Measurements from ENCODE around the gene DPP6. TPM values are rescaled to one million over a fixed set of nuclear protein-coding genes. Genes with fewer than 3 reads are reported as not detected.

The DPP6 gene
- total RNA-seq, 4 donors from 2014 or later: 0.60 to 1.7 (median 1.6) TPM; not detected in 1

DNA sequence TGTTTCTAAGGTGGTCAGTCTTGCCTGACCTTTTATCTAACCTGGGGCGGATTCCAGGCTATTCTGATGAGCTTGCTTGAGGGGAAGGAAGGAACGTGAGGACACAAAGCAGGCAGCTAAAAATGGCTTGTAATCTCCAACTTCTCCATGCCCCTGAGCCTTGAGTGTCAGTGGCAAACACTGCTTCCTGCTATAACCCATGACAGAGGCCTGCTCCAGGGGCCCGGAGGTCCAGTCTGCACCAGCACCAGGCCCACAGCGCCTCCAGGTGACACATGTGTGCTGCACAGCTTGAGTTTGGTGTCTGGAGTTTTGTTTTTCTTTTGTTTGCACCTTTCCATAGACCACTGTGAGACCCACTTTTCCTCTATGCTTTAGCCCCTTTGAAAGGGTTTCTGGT lies 742.8 kb downstream of the DPP6 start:
- no peaks in the 10 kb centered on the region for H3K27me3 ChIP-seq
- no peak overlapping the region for H3K27ac ChIP-seq
- no peaks in the 10 kb centered on the region for H3K9me3 ChIP-seq
- no peaks in the 10 kb centered on the region for H3K36me3 ChIP-seq
- WGBS, 2 donors: 54 to 67% methylated on average over 4 of the region's 4 CpGs
- DNase-seq (ENCODE audit: low spot score in 2 of 2): no peak
- TF ChIP-seq, protein P1, sequence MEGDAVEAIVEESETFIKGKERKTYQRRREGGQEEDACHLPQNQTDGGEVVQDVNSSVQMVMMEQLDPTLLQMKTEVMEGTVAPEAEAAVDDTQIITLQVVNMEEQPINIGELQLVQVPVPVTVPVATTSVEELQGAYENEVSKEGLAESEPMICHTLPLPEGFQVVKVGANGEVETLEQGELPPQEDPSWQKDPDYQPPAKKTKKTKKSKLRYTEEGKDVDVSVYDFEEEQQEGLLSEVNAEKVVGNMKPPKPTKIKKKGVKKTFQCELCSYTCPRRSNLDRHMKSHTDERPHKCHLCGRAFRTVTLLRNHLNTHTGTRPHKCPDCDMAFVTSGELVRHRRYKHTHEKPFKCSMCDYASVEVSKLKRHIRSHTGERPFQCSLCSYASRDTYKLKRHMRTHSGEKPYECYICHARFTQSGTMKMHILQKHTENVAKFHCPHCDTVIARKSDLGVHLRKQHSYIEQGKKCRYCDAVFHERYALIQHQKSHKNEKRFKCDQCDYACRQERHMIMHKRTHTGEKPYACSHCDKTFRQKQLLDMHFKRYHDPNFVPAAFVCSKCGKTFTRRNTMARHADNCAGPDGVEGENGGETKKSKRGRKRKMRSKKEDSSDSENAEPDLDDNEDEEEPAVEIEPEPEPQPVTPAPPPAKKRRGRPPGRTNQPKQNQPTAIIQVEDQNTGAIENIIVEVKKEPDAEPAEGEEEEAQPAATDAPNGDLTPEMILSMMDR (IDR thresholded peaks at IDR 0.05): no peak
- TF ChIP-seq EP300 (IDR thresholded peaks at IDR 0.05) (no peak), POLR2A (IDR thresholded peaks at IDR 0.05) (no peak)
- no peaks in the 10 kb centered on the region for H3K4me1 ChIP-seq
- H3K4me3 ChIP-seq: no peak overlapping the region

DNA sequence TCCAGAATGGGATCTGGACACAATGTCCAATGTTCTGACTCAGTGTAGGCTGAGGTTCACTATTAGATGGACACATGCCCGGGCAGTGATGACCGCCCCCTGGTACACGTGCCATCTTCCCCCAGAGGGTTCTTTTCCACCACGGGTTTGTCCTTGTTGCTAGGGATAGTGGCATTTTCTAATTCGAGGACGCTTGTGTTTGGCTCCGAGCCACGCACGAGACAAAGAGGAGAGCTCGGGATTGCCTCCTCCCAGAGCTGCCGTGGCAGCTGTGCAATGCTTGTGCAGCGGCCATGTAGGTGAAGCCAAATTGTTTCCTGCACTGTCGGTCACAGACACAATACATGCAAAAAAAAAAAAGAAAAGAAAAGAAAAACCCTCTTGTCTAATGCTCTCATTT lies 743.2 kb downstream of the DPP6 start:
- H3K4me1 ChIP-seq: no peaks in the 10 kb centered on the region
- TF ChIP-seq EP300 (IDR thresholded peaks at IDR 0.05) (no peak), POLR2A (IDR thresholded peaks at IDR 0.05) (no peak)
- TF ChIP-seq, protein P1 (IDR thresholded peaks at IDR 0.05): no peak
- no peaks in the 10 kb centered on the region for H3K27me3 ChIP-seq
- DNase-seq (ENCODE audit: low spot score in 2 of 2): no peak
- no peaks in the 10 kb centered on the region for H3K9me3 ChIP-seq
- H3K27ac ChIP-seq: no peak overlapping the region
- no peaks in the 10 kb centered on the region for H3K36me3 ChIP-seq
- WGBS, 2 donors: 80% methylated on average over 13 of the region's 13 CpGs
- no peak overlapping the region for H3K4me3 ChIP-seq

DNA sequence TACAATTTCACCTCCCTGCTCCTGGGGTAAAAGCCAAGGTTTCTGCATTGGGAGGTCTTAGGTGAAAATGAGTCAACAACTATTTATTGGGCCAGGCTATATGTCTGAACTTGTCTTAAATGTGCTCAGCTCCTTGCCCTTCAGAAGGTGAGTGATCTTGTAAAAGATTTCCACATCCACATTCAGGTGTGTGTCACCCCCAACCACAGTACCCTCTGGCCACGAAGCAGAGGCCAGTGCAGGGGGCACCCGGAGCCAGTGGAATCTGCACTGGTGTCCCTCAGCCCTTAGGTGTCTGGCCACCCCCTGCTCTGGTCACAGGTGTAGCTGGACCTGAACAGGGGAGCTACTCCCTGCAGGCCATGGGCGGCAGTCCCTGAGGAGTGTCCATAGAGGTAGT lies 752.3 kb downstream of the DPP6 start:
- 81 to 87% methylated on average over 3 of the region's 3 CpGs for WGBS, 2 donors
- no peak for DNase-seq (ENCODE audit: low spot score in 2 of 2)

DNA sequence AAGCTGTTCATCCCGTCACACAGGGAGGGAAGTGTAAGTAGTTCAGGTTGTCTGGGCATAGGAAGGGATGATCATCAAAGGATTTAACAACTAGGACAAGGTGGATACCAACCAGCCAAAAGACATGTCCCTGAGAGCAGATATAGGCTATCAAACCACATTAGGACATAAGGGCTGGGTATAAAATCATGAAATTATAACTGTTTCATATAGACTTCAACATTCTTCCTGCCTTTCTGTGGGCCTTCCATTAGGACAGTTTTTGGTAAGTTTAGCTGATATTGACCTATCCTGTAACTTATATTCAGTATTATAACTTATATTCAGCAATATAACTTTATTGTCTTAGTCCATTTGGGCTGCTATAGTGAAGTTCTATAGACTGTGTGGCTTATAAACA lies 759.8 kb downstream of the DPP6 start:
- DNase-seq (ENCODE audit: low spot score in 2 of 2): no peak
- Histone ChIP-seq H3K4me3 (no peak overlapping the region), H3K9me3 (peaks cover 0 to 28% (median 2%) of the 10 kb centered on the region in 4 donors), H3K36me3 (no peaks in the 10 kb centered on the region), H3K4me1 (no peaks in the 10 kb centered on the region), H3K27ac (no peak overlapping the region), H3K27me3 (no peaks in the 10 kb centered on the region)
- TF ChIP-seq POLR2A (IDR thresholded peaks at IDR 0.05) (no peak), EP300 (IDR thresholded peaks at IDR 0.05) (no peak)
- TF ChIP-seq, protein P1 (IDR thresholded peaks at IDR 0.05): no peak
- WGBS, 2 donors: 71 to 88% methylated on average over 1 of the region's 1 CpG

More for the DNA sequence above, 752.3 kb downstream of the DPP6 start:
- Histone ChIP-seq H3K9me3 (peaks cover 0 to 17% (median 0%) of the 10 kb centered on the region in 4 donors), H3K4me1 (no peaks in the 10 kb centered on the region), H3K27ac (no peak overlapping the region), H3K4me3 (no peak overlapping the region), H3K27me3 (no peaks in the 10 kb centered on the region), H3K36me3 (no peaks in the 10 kb centered on the region)
- TF ChIP-seq, protein P1 (IDR thresholded peaks at IDR 0.05): no peak
- no peak for TF ChIP-seq EP300 (IDR thresholded peaks at IDR 0.05)
- TF ChIP-seq POLR2A (IDR thresholded peaks at IDR 0.05): no peak

DNA sequence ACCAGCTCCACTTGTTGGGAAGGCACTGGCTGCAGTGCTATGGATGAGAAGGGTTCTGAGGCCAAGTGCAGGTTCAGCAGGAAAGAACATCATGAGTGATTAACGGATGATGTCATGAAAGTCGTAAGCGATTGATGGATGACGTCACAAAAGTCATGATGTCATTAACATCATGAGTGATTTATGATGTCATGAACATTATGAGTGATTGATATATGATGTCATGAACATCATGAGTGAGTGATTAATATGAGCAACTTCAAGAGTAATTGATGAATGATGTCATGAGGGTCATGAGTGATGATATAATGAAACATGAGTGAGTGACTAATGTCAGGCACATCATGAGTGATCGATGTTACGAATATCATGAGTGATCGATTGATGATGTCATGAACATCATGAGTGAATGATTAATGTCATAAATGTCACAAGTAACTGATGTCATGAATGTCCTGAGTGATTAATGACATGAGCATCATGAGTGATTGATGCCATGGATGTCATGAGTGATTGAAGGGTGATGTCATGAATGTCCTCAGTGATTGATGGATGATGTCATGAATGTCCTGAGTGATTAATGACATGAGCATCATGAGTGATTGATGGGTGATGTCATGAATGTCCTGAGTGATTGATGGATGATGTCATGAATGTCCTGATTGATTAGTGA lies 765.2 kb downstream of the DPP6 start:
- no peaks in the 10 kb centered on the region for H3K36me3 ChIP-seq
- H3K4me3 ChIP-seq: no peak overlapping the region
- no peak for DNase-seq (ENCODE audit: low spot score in 2 of 2)
- H3K27ac ChIP-seq: no peak overlapping the region
- peaks cover 0 to 12% (median under 1%) of the 10 kb centered on the region in 4 donors for H3K9me3 ChIP-seq
- no peaks in the 10 kb centered on the region for H3K4me1 ChIP-seq
- WGBS, 2 donors: 78 to 82% methylated on average over 7 of the region's 7 CpGs
- TF ChIP-seq EP300 (IDR thresholded peaks at IDR 0.05): no peak
- TF ChIP-seq, protein P1 (IDR thresholded peaks at IDR 0.05): no peak
- no peak for TF ChIP-seq POLR2A (IDR thresholded peaks at IDR 0.05)
- no peaks in the 10 kb centered on the region for H3K27me3 ChIP-seq

Measured in tibial nerve (tissue), 4 donors.